Measurements from ENCODE around the gene FNBP1. TPM values are rescaled to one million over a fixed set of nuclear protein-coding genes. Genes with fewer than 3 reads are reported as not detected.

The FNBP1 gene
- total RNA-seq, 1 experiment from 2014 or later = 16.8 TPM

- no peak for DNase-seq (ENCODE audit: low read depth)
These were observed 113.4 kb downstream of the FNBP1 start for GRCh38 chr9:129929496-129930125.

- DNase-seq (ENCODE audit: low read depth) = no peak
These were observed 119.4 kb downstream of the FNBP1 start for GRCh38 chr9:129923589-129923988.

GRCh38 chr9:129921905-129922304, 121.1 kb downstream of the FNBP1 start:
- no peak for DNase-seq (ENCODE audit: low read depth)

GRCh38 chr9:129919841-129920240, 123.1 kb downstream of the FNBP1 start:
- DNase-seq (ENCODE audit: low read depth) = no peak

- DNase-seq (ENCODE audit: low read depth) = no peak
These were observed 123.7 kb downstream of the FNBP1 start for GRCh38 chr9:129919277-129919676.

GRCh38 chr9:129918296-129918950, 124.6 kb downstream of the FNBP1 start:
- no peak for DNase-seq (ENCODE audit: low read depth)

GRCh38 chr9:129916707-129917106, 126.3 kb downstream of the FNBP1 start:
- DNase-seq (ENCODE audit: low read depth) = no peak

GRCh38 chr9:129914051-129914450, 128.9 kb downstream of the FNBP1 start:
- no peak for DNase-seq (ENCODE audit: low read depth)

- peak; percentile 99 for DNase-seq (ENCODE audit: low read depth)
These were observed 132.1 kb downstream of the FNBP1 start for GRCh38 chr9:129910628-129911567.

- DNase-seq (ENCODE audit: low read depth) = no peak
These were observed 133.1 kb downstream of the FNBP1 start for GRCh38 chr9:129909851-129910250.

- no peak for DNase-seq (ENCODE audit: low read depth)
These were observed 134.1 kb downstream of the FNBP1 start for GRCh38 chr9:129908906-129909305.

GRCh38 chr9:129907201-129907600, 135.8 kb downstream of the FNBP1 start:
- no peak for DNase-seq (ENCODE audit: low read depth)

- no peak for DNase-seq (ENCODE audit: low read depth)
These were observed 136.7 kb downstream of the FNBP1 start for GRCh38 chr9:129906298-129906697.

- no peak for DNase-seq (ENCODE audit: low read depth)
These were observed 138.3 kb downstream of the FNBP1 start for GRCh38 chr9:129904734-129905133.

- no peak for DNase-seq (ENCODE audit: low read depth)
These were observed 140.3 kb downstream of the FNBP1 start for GRCh38 chr9:129902740-129903134.

GRCh38 chr9:129901993-129902739, 140.8 kb downstream of the FNBP1 start:
- DNase-seq (ENCODE audit: low read depth) = no peak

- no peak for DNase-seq (ENCODE audit: low read depth)
These were observed 142.5 kb downstream of the FNBP1 start for GRCh38 chr9:129900263-129901027.

GRCh38 chr9:129899620-129900019, 143.4 kb downstream of the FNBP1 start:
- DNase-seq (ENCODE audit: low read depth) = no peak

GRCh38 chr9:129898185-129898584, 144.8 kb downstream of the FNBP1 start:
- no peak for DNase-seq (ENCODE audit: low read depth)

GRCh38 chr9:129897263-129897662, 145.7 kb downstream of the FNBP1 start:
- no peak for DNase-seq (ENCODE audit: low read depth)

All from LHCN-M2 (cell line).